Measurements from ENCODE around the gene MAD1L1.

The MAD1L1 gene

GRCh38 chr7:2085804-2086203, 146.9 kb downstream of the MAD1L1 start:
- no peak for TF ChIP-seq CTCF (IDR thresholded peaks at IDR 0.05)

GRCh38 chr7:2084781-2085505, 147.8 kb downstream of the MAD1L1 start:
- no peak for TF ChIP-seq CTCF (IDR thresholded peaks at IDR 0.05)

GRCh38 chr7:2084331-2084730, 148.4 kb downstream of the MAD1L1 start:
- no peak for TF ChIP-seq CTCF (IDR thresholded peaks at IDR 0.05)

- TF ChIP-seq CTCF (IDR thresholded peaks at IDR 0.05): no peak
These were observed 149.4 kb downstream of the MAD1L1 start for GRCh38 chr7:2083362-2083761.

- no peak for TF ChIP-seq CTCF (IDR thresholded peaks at IDR 0.05)
These were observed 150.4 kb downstream of the MAD1L1 start for GRCh38 chr7:2082139-2082998.

- TF ChIP-seq CTCF (IDR thresholded peaks at IDR 0.05): no peak
These were observed 151.1 kb downstream of the MAD1L1 start for GRCh38 chr7:2081526-2082135.

- TF ChIP-seq CTCF (IDR thresholded peaks at IDR 0.05): no peak
These were observed 152.3 kb downstream of the MAD1L1 start for GRCh38 chr7:2080477-2080876.

Data from LNCAP (cell line).